ENCODE results near the gene SCYGR8.

The SCYGR8 gene

DNA sequence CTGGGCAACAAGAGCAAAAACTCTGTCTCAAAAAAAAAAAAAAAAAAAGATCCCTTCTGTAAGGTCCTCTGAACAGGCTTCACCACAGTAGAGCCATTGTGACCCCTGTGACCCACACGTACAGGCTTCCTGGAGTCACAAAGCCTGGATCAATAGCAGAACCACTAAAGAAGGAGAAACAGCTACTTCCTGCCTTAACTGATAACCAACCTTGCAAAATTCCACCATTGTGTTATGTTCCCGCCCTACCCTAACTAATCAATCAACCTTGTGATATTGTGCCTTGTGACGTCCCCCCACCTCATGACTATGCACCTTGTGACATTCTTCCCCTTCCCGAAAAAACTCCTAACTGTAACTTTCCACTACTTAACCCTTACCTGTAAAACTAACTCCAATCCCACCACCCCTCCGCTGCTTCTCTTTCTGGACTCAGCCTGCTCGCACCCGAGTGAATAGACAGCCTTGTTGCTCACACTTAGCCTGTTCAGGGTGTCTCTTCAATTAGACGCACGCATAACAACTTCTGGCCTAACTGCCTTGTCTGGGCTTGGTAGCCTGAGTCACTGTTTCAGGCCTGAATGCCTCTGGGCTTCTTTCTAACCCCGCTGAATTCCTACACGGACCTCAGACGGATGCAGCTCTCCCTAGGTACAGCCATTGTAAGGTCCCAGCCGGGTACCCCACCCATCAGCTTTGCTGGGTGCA lies 13.9 kb downstream of the SCYGR8 start:
- no peak for DNase-seq (ENCODE audit: low read depth, low spot score)
- Histone ChIP-seq H3K36me3 (ENCODE audit: control insufficient read depth, insufficient read depth, low read length) (no peaks in the 10 kb centered on the region), H3K27me3 (ENCODE audit: control insufficient read depth, insufficient read depth, low read length) (no peaks in the 10 kb centered on the region), H3K4me3 (ENCODE audit: low read length) (no peak overlapping the region), H3K27ac (ENCODE audit: low read length) (no peak overlapping the region), H3K4me1 (ENCODE audit: control insufficient read depth, insufficient read depth, low read length) (peaks cover 2% of the 10 kb centered on the region; the same call in 1 of the 2 replicates), H3K9me3 (ENCODE audit: control insufficient read depth, insufficient read depth, low read length) (no peaks in the 10 kb centered on the region)
- 100% methylated on average over 2 of the region's 13 CpGs for WGBS (ENCODE audit: insufficient coverage, insufficient read length)

DNA sequence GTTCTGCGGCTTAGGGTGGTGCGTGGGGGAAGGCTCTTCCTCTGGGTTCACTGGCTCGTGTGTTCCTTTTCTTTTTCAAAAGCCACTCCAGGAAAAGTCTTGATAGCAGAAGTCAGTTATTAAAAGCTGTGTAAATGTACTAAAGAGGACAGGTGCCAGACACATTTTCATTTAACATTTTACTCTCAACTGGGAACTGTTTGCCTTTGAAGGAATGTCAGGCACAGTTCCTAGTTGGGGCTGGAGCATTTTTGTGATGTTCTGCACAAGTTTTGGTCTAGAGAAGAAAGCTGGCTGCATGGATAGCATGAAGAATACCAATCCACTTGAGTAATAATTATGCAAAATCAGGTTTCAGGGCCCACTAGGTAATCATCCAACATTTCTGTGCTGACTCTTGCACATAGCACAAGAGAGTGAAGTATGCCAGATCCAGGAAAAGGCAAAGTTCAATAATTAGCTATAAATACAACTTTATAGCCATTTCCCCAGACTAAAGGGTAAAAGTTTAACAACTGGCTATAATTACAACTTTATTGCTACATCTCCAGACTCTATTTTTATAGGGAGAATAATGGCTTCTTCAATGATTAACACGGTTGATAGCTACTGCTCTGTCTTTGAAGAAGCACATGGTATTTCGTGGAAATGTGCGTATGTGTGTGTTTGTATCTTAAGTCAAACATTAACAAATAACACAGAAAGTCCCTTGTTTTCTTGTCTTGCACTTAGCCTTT lies 16.2 kb downstream of the SCYGR8 start:
- H3K27me3 ChIP-seq (ENCODE audit: control insufficient read depth, insufficient read depth, low read length): no peaks in the 10 kb centered on the region
- no peak for DNase-seq (ENCODE audit: low read depth, low spot score)
- H3K36me3 ChIP-seq (ENCODE audit: control insufficient read depth, insufficient read depth, low read length): no peaks in the 10 kb centered on the region
- H3K9me3 ChIP-seq (ENCODE audit: control insufficient read depth, insufficient read depth, low read length): no peaks in the 10 kb centered on the region
- H3K27ac ChIP-seq (ENCODE audit: low read length): no peak overlapping the region
- H3K4me3 ChIP-seq (ENCODE audit: low read length): no peak overlapping the region
- peaks cover 2% of the 10 kb centered on the region; the same call in 1 of the 2 replicates for H3K4me1 ChIP-seq (ENCODE audit: control insufficient read depth, insufficient read depth, low read length)
- no CpG with 5 or more reads among the region's 6 CpGs for WGBS (ENCODE audit: insufficient coverage, insufficient read length)

DNA sequence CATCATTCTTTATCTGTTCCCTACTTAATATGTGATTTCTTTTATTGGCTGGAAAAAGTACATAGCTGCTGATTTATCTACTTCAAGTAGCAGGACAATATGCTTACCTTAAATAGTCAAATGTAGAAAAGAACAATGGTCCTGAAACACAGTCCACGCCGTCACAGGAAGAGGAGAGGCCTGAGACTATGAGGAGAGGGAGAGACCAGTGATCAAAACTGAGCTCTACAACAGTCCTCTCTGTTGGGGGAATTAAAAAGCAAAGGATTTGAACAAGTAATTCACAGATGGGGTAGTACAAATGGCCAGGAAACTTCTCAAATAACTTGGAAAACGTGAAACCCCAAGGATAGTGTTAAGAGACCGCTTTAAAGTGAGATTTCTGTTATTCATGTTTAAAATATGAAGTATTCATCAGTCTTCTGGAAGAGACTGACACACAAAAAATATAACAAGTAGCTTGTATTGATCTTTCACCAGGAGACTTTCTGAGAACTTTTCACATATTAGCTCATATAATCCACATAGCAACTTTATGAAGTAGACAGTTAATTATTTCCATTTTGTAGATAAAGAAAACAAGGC lies 20.2 kb downstream of the SCYGR8 start:
- Histone ChIP-seq H3K27ac (ENCODE audit: low read length) (no peak overlapping the region), H3K27me3 (ENCODE audit: control insufficient read depth, insufficient read depth, low read length) (no peaks in the 10 kb centered on the region), H3K4me3 (ENCODE audit: low read length) (no peak overlapping the region), H3K36me3 (ENCODE audit: control insufficient read depth, insufficient read depth, low read length) (no peaks in the 10 kb centered on the region), H3K9me3 (ENCODE audit: control insufficient read depth, insufficient read depth, low read length) (no peaks in the 10 kb centered on the region), H3K4me1 (ENCODE audit: control insufficient read depth, insufficient read depth, low read length) (no peaks in the 10 kb centered on the region)
- WGBS (ENCODE audit: insufficient coverage, insufficient read length): no CpG with 5 or more reads among the region's 4 CpGs
- no peak for DNase-seq (ENCODE audit: low read depth, low spot score)

DNA sequence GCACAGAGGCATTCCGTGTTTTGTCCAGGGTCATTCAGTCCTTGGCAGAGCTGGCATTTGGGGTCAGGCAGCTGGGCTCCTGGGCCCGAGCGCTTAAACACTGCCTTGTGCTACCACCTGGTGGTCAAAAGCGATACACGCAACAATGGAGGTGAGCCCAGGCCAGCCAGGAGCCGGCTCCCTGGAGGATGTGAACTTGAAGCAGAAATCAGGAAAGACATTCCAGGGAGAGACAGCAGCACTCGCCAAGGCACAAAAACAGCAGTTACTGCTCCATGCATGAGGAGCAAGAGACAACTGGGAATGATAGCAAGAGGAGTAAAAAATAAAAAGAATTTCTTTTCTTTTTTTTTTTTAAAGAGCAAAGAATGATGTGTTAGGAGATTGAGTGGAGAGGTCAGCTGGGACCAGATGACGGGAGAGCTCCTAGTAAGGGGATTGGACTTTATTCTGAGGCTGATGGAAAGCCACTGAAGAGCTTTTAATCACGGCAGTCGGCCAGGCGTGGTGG lies 20.7 kb downstream of the SCYGR8 start:
- WGBS (ENCODE audit: insufficient coverage, insufficient read length): no CpG with 5 or more reads among the region's 11 CpGs
- no peak for DNase-seq (ENCODE audit: low read depth, low spot score)

DNA sequence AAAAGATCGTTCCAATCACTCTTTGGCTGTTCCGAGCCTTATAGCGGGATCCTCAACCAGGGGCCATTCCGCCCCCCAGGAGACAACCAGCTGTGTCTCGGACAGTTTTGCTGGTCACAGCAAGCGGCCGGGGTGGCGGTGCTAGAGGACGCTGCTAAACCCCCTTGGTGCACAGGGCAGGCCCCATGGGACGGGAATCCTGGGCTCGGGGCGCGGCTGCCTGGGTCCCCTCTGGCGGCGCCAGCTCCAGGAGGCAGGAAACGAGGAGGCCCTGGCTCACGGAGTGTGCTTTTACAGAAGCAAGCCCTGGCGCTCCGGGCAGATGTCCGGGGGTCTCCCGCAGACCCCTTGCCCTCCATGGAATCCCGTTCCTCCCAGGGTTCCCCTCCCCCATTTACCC lies 22.1 kb downstream of the SCYGR8 start:
- no CpG with 5 or more reads among the region's 22 CpGs for WGBS (ENCODE audit: insufficient coverage, insufficient read length)

More for the DNA sequence above, 20.7 kb downstream of the SCYGR8 start:
- Histone ChIP-seq H3K4me1 (ENCODE audit: control insufficient read depth, insufficient read depth, low read length) (no peaks in the 10 kb centered on the region), H3K4me3 (ENCODE audit: low read length) (no peak overlapping the region), H3K27me3 (ENCODE audit: control insufficient read depth, insufficient read depth, low read length) (no peaks in the 10 kb centered on the region), H3K36me3 (ENCODE audit: control insufficient read depth, insufficient read depth, low read length) (no peaks in the 10 kb centered on the region), H3K27ac (ENCODE audit: low read length) (no peak overlapping the region), H3K9me3 (ENCODE audit: control insufficient read depth, insufficient read depth, low read length) (no peaks in the 10 kb centered on the region)

DNA sequence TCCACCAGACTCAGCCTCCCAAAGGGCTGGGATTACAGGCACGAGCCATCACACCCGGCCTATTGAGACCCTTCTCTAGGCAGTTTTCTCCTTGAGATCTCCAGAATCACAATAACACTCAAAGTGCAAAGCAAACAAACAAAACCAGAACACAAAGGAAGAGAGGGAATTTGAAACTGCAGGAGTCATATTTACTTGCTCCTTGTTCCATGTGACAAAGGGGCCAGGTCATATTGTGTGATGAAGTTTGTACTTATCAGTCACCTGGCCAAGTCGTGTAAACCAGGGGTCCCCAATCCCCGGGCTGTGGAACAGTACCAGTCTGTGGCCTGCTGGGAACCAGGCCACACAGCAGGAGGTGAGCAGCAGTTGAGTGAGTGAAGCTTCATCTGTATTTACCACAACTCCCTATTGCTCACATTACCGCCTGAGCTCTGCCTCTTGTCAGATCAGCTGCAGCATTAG lies 26.5 kb downstream of the SCYGR8 start:
- Histone ChIP-seq H3K9me3 (ENCODE audit: control insufficient read depth, insufficient read depth, low read length) (no peaks in the 10 kb centered on the region), H3K4me3 (ENCODE audit: low read length) (no peak overlapping the region), H3K4me1 (ENCODE audit: control insufficient read depth, insufficient read depth, low read length) (peaks cover 4% of the 10 kb centered on the region), H3K27ac (ENCODE audit: low read length) (no peak overlapping the region), H3K36me3 (ENCODE audit: control insufficient read depth, insufficient read depth, low read length) (no peaks in the 10 kb centered on the region), H3K27me3 (ENCODE audit: control insufficient read depth, insufficient read depth, low read length) (no peaks in the 10 kb centered on the region)
- DNase-seq (ENCODE audit: low read depth, low spot score): no peak
- no CpG with 5 or more reads among the region's 5 CpGs for WGBS (ENCODE audit: insufficient coverage, insufficient read length)

More for the DNA sequence above, 22.1 kb downstream of the SCYGR8 start:
- H3K4me1 ChIP-seq (ENCODE audit: control insufficient read depth, insufficient read depth, low read length): peaks cover under 1% of the 10 kb centered on the region; the same call in 1 of the 2 replicates
- H3K9me3 ChIP-seq (ENCODE audit: control insufficient read depth, insufficient read depth, low read length): no peaks in the 10 kb centered on the region
- H3K36me3 ChIP-seq (ENCODE audit: control insufficient read depth, insufficient read depth, low read length): no peaks in the 10 kb centered on the region
- no peaks in the 10 kb centered on the region for H3K27me3 ChIP-seq (ENCODE audit: control insufficient read depth, insufficient read depth, low read length)
- H3K4me3 ChIP-seq (ENCODE audit: low read length): no peak overlapping the region
- no peak for DNase-seq (ENCODE audit: low read depth, low spot score)
- H3K27ac ChIP-seq (ENCODE audit: low read length): no peak overlapping the region

DNA sequence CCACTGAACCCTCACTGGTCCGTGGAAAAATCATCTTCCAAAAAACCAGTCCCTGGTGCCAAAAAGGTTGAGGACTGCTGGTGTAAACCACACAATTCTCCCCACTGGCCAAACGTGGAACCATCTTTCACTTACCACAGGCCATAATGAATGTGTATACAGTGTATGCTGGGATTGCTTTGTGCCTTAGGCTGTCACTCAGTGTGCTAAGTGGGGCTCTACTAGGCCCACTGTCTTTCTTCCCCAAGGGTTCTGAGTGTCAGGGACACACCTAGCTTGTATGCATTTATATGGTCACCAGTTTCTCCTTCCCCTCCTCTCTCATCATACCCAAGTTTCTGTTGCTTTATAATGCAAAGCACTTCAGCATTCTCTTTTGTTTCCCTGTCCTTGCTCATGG lies 27.2 kb downstream of the SCYGR8 start:
- DNase-seq (ENCODE audit: low read depth, low spot score): no peak
- Histone ChIP-seq H3K27ac (ENCODE audit: low read length) (no peak overlapping the region), H3K36me3 (ENCODE audit: control insufficient read depth, insufficient read depth, low read length) (no peaks in the 10 kb centered on the region), H3K27me3 (ENCODE audit: control insufficient read depth, insufficient read depth, low read length) (no peaks in the 10 kb centered on the region), H3K9me3 (ENCODE audit: control insufficient read depth, insufficient read depth, low read length) (no peaks in the 10 kb centered on the region), H3K4me1 (ENCODE audit: control insufficient read depth, insufficient read depth, low read length) (peaks cover 4% of the 10 kb centered on the region), H3K4me3 (ENCODE audit: low read length) (no peak overlapping the region)
- no CpG with 5 or more reads among the region's 2 CpGs for WGBS (ENCODE audit: insufficient coverage, insufficient read length)

DNA sequence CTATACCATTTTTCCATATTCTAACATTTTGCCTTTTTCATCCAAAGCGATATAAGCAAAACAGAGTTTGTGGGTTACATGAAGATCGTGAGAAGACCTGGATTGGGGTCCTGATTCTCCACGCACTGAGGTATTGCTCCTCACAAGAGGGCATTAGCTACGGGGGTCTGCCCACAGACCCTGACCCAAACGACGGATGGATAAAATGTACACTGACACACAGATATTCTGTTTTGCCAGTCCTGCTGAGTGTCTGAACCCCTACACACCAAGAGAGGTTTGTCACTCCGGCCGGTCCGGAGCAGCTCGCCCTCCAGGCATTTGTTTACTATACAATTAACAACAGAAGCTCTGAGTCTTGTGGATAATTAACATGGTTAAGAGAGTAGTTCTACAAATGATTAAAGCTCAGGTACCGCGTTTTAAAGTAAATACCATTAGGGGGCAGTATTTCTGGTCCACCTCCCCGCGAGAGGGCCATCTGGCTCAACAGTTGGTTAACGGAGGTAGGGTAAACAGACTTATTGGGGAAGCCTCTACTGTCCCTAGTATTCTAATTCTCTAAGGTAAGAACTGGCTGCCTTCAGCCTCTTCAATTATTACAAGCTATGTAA lies 28.4 kb downstream of the SCYGR8 start:
- Histone ChIP-seq H3K27me3 (ENCODE audit: control insufficient read depth, insufficient read depth, low read length) (no peaks in the 10 kb centered on the region), H3K36me3 (ENCODE audit: control insufficient read depth, insufficient read depth, low read length) (no peaks in the 10 kb centered on the region), H3K4me3 (ENCODE audit: low read length) (no peak overlapping the region), H3K27ac (ENCODE audit: low read length) (no peak overlapping the region), H3K9me3 (ENCODE audit: control insufficient read depth, insufficient read depth, low read length) (no peaks in the 10 kb centered on the region), H3K4me1 (ENCODE audit: control insufficient read depth, insufficient read depth, low read length) (peaks cover 4% of the 10 kb centered on the region)
- no peak for DNase-seq (ENCODE audit: low read depth, low spot score)
- no CpG with 5 or more reads among the region's 15 CpGs for WGBS (ENCODE audit: insufficient coverage, insufficient read length)

DNA sequence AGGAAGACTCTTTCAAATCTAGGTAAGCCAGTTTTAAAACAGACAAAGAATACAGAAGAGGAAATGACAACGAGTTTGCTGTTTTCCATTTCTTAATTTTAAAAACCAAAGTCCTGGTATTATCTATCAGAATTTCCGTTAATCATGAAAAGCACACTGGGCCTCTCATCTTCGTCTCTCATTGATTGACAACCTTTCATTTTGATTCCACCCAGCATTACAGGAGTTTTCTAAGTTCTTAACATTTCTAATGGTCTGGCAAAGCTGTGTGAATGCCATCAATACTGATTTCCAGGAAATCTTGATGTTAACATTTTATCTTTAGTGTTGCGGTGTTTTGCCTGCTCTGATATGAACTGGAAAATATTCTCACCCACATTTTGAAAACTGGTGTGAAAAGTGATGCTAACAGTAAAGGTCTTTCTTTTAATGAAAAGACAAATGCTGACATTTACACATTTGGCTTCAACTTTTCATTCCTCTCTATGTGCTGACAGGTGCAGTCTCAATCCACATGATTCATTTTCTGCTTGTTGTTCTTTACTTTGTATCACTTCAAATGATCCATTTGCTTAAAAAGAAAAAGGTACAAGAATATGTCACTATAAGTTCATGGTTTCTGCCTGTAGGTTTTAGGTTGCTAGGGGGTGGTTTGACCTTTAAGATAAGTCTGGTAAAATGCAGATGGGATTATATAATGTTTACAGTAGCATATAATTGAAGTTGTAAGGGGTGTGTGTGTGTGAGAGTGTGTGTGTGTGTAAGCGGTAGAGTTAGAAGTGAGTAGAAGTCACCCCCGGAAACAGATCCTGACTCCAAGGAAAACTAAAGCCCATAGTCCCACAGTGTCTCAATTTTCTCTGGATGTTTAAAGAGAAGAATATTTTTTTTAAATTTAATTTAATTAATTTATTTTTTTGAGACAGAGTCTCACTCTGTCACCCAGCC lies 29.5 kb downstream of the SCYGR8 start:
- WGBS (ENCODE audit: insufficient coverage, insufficient read length): 100% methylated on average over 1 of the region's 6 CpGs
- no peak for DNase-seq (ENCODE audit: low read depth, low spot score)

More for the DNA sequence above, 29.5 kb downstream of the SCYGR8 start:
- Histone ChIP-seq H3K9me3 (ENCODE audit: control insufficient read depth, insufficient read depth, low read length) (no peaks in the 10 kb centered on the region), H3K27me3 (ENCODE audit: control insufficient read depth, insufficient read depth, low read length) (no peaks in the 10 kb centered on the region), H3K4me3 (ENCODE audit: low read length) (no peak overlapping the region), H3K27ac (ENCODE audit: low read length) (no peak overlapping the region), H3K36me3 (ENCODE audit: control insufficient read depth, insufficient read depth, low read length) (no peaks in the 10 kb centered on the region), H3K4me1 (ENCODE audit: control insufficient read depth, insufficient read depth, low read length) (peaks cover 4% of the 10 kb centered on the region)
